ENCODE data around the gene MYT1.

GRCh38 chr20:64223526-64224067, 59.3 kb downstream of the MYT1 start:
- TF ChIP-seq CTCF (IDR thresholded peaks at IDR 0.05): no peak
- TF ChIP-seq POLR2A (IDR thresholded peaks at IDR 0.05): no peak
